Measurements from ENCODE around the gene RRP36. TPM values are rescaled to one million over a fixed set of nuclear protein-coding genes. Genes with fewer than 3 reads are reported as not detected.
A peak's percentile ranks its signal among the peaks of the same experiment; 100 is the strongest.
"Not testable (repeated sequence)": the region's sequence is repeated elsewhere in the genome, so short reads cannot be mapped to it uniquely, and the experiment has no call there.

RRP36 gene
- polyA plus RNA-seq, 1 of the 3 experiments (the other 2 are of a cell fraction), result 60.5 TPM

DNA sequence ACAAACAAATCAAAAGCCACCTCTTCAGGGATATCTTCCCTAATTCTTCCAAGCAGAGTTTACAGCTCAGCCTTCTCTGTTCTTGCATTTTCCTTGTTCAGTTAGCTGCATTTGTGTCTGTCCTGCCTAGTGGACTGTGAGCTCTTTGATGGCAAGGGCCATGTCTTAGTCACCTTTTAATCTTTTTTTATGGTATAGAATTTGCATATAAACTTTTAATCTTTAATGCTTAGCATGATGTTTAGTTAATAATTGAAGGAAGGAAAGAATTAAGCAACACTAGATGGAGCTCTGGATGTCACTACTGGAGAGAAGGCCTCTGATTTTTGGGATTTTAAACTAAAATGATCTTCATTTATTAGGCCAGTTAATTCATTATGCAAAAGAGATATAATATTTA, 24.9 kb upstream of the RRP36 start:
- Histone ChIP-seq H3K9me2 (no peaks in the 10 kb centered on the region), H3K9ac (no peak overlapping the region), H3K27ac (ENCODE audit: low read depth in 2 of 2, low read length in 1 of 2) (peak overlapping the region in 1 of 2 experiments; percentile 33; a peak in 1 of 4 replicates), H2AFZ (ENCODE audit: low read depth) (no peak overlapping the region), H3K27me3 (ENCODE audit: insufficient read depth) (no peaks in the 10 kb centered on the region), H3K4me2 (no peak overlapping the region), H3K79me2 (ENCODE audit: insufficient read depth) (peaks cover 32% of the 10 kb centered on the region; the same call in 1 of the 2 replicates), H3K4me1 (ENCODE audit: control insufficient read depth in 1 of 2, insufficient read depth in 2 of 2, low read depth in 1 of 2, low read length in 1 of 2) (no peaks in the 10 kb centered on the region), H3F3A (replicated peaks; ENCODE audit: insufficient read depth) (peaks cover 7% of the 10 kb centered on the region), H3K4me3 (ENCODE audit: low read depth in 2 of 2, low read length in 1 of 2) (no peak overlapping the region), H3K9me3 (no peaks in the 10 kb centered on the region), H3K36me3 (replicated peaks in 1 of 2; ENCODE audit: control insufficient read depth in 1 of 2, insufficient read depth in 2 of 2, low read length in 1 of 2) (peaks cover under 1 to 2% of the 10 kb centered on the region in 2 experiments), H4K20me1 (ENCODE audit: insufficient read depth) (no peaks in the 10 kb centered on the region)
- CTCF ChIA-PET, result interaction anchor here (1.0 to 1.4 kb wide), 3 partner anchors 8 to 16 kb away, joined by 3 read pairs; no protein-coding TSS in a partner anchor
- no peak for TF ChIP-seq GABPA (IDR thresholded peaks at IDR 0.05; ENCODE audit: low read depth)
- no peak for TF ChIP-seq ELF1 (IDR thresholded peaks at IDR 0.05)
- TF ChIP-seq, protein P1, sequence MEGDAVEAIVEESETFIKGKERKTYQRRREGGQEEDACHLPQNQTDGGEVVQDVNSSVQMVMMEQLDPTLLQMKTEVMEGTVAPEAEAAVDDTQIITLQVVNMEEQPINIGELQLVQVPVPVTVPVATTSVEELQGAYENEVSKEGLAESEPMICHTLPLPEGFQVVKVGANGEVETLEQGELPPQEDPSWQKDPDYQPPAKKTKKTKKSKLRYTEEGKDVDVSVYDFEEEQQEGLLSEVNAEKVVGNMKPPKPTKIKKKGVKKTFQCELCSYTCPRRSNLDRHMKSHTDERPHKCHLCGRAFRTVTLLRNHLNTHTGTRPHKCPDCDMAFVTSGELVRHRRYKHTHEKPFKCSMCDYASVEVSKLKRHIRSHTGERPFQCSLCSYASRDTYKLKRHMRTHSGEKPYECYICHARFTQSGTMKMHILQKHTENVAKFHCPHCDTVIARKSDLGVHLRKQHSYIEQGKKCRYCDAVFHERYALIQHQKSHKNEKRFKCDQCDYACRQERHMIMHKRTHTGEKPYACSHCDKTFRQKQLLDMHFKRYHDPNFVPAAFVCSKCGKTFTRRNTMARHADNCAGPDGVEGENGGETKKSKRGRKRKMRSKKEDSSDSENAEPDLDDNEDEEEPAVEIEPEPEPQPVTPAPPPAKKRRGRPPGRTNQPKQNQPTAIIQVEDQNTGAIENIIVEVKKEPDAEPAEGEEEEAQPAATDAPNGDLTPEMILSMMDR (IDR thresholded peaks at IDR 0.05), result peak; percentile 30
- no peak for TF ChIP-seq EZH2phosphoT487 (IDR thresholded peaks at IDR 0.05; ENCODE audit: borderline replicate concordance, low read depth)
- TF ChIP-seq NFIC (IDR thresholded peaks at IDR 0.05; ENCODE audit: borderline replicate concordance), result no peak
- no peak for TF ChIP-seq IRF3 (IDR thresholded peaks at IDR 0.05; ENCODE audit: low read depth, low read length)
- TF ChIP-seq, protein P2, sequence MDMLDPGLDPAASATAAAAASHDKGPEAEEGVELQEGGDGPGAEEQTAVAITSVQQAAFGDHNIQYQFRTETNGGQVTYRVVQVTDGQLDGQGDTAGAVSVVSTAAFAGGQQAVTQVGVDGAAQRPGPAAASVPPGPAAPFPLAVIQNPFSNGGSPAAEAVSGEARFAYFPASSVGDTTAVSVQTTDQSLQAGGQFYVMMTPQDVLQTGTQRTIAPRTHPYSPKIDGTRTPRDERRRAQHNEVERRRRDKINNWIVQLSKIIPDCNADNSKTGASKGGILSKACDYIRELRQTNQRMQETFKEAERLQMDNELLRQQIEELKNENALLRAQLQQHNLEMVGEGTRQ (IDR thresholded peaks at IDR 0.05; ENCODE audit: borderline replicate concordance, low read depth, low read length), result no peak
- POLR2A ChIA-PET, result interaction anchor here (0.6 to 1.3 kb wide), 2 partner anchors 14 to 117 kb away, joined by 3 to 5 read pairs; partner anchors contain the start of gene RPL7L1
- DNase-seq, result no peak

DNA sequence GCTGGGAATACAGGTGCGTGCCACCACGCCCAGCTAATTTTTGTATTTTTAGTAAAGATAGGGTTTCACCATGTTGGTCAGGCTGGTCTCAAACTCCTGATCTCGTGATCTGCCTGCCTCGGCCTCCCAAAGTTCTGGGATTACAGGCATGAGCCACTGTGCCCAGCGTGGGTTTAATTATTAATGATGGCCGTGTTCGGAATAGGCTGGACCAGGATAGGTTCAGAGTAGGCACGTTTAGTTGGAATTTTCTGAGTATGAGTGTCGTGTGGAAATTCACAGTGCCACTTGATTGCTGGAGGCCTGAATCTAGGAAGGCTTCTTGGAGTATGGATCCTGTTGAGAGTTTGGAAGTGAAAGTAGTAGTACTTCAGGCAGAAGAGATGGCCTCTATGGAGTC, 23.2 kb upstream of the RRP36 start:
- H3K4me3 ChIP-seq (ENCODE audit: low read depth in 2 of 2, low read length in 1 of 2); H3K27me3 ChIP-seq (ENCODE audit: insufficient read depth); H3K9ac ChIP-seq; H3K9me3 ChIP-seq; DNase-seq; H2AFZ ChIP-seq (ENCODE audit: low read depth); H3K36me3 ChIP-seq (replicated peaks in 1 of 2; ENCODE audit: control insufficient read depth in 1 of 2, insufficient read depth in 2 of 2, low read length in 1 of 2); H3K27ac ChIP-seq (ENCODE audit: low read depth in 2 of 2, low read length in 1 of 2); H4K20me1 ChIP-seq (ENCODE audit: insufficient read depth); H3K9me2 ChIP-seq; H3K4me1 ChIP-seq (ENCODE audit: control insufficient read depth in 1 of 2, insufficient read depth in 2 of 2, low read depth in 1 of 2, low read length in 1 of 2); H3K4me2 ChIP-seq; H3F3A ChIP-seq (replicated peaks; ENCODE audit: insufficient read depth): not testable (repeated sequence)
- WGBS (ENCODE audit: low lambda C conversion rate), result 97% methylated on average over 8 of the region's 9 CpGs
- peaks cover 18% of the 10 kb centered on the region; the same call in 1 of the 2 replicates for H3K79me2 ChIP-seq (ENCODE audit: insufficient read depth)
- ChIA-PET CTCF (interaction anchor here (1.1 to 2.0 kb wide), 2 partner anchors 10 to 97 kb away, joined by 4 to 7 read pairs; no protein-coding TSS in a partner anchor), POLR2A (interaction anchor here (0.6 kb wide), 1 partner anchor 98 kb away, joined by 3 read pairs; no protein-coding TSS in a partner anchor)

All from SK-N-SH (cell line).